H9 (cell line): ENCODE data around the gene GNMT. TPM values are rescaled to one million over a fixed set of nuclear protein-coding genes. Genes with fewer than 3 reads are reported as not detected.
"Not testable (repeated sequence)": the region's sequence is repeated elsewhere in the genome, so short reads cannot be mapped to it uniquely, and the experiment has no call there.

ENCODE experiments used
- DNase-seq: peaks from one replicate; pipeline ENCODE4 v3.0.0-alpha.2; 2017
- H2AFZ ChIP-seq: one replicate; pipeline ENCODE4 v1.6.1; 2013; ENCODE audit warnings: mild to moderate bottlenecking, low read length, control low read depth, moderate library complexity
- H2AK5ac ChIP-seq: 2 replicates; pipeline ENCODE4 v1.6.1; 2013; ENCODE audit warnings: low read length, control low read depth, mixed read lengths; ENCODE audit not compliant: insufficient read length
- H2BK120ac ChIP-seq: one replicate; pipeline ENCODE4 v1.6.1; 2013; ENCODE audit warnings: low read depth, mild to moderate bottlenecking, low read length, control low read depth, inconsistent platforms; ENCODE audit not compliant: poor library complexity, severe bottlenecking
- H2BK12ac ChIP-seq: 2 replicates; pipeline ENCODE4 v1.6.1; 2013; ENCODE audit warnings: low read length, control low read depth, mixed read lengths, low read depth; ENCODE audit not compliant: insufficient read length
- H2BK15ac ChIP-seq: 2 replicates; pipeline ENCODE4 v1.6.1; 2013; ENCODE audit warnings: low read depth, low read length, control low read depth
- H2BK20ac ChIP-seq: one replicate; pipeline ENCODE4 v1.6.1; 2013; ENCODE audit warnings: low read depth, mild to moderate bottlenecking, low read length, control low read depth, inconsistent platforms; ENCODE audit not compliant: poor library complexity, severe bottlenecking
- H2BK5ac ChIP-seq: 2 replicates; pipeline ENCODE4 v1.6.1; 2013; ENCODE audit warnings: low read length, control low read depth, mixed read lengths; ENCODE audit not compliant: insufficient read length
- H3K14ac ChIP-seq: 2 replicates; pipeline ENCODE4 v1.6.1; 2013; ENCODE audit warnings: low read length, control low read depth; ENCODE audit not compliant: insufficient read depth
- H3K18ac ChIP-seq: 2 replicates; pipeline ENCODE4 v1.6.1; 2013; ENCODE audit warnings: low read depth, mild to moderate bottlenecking, mixed read lengths, low read length, control low read depth; ENCODE audit not compliant: insufficient read length
- H3K23ac ChIP-seq: 2 replicates; pipeline ENCODE4 v1.6.1; 2013; ENCODE audit warnings: low read length, control low read depth, mixed read lengths, low read depth; ENCODE audit not compliant: insufficient read length
- H3K23me2 ChIP-seq: 2 replicates; pipeline ENCODE4 v1.6.1; 2013; ENCODE audit warnings: low read depth, mild to moderate bottlenecking, mixed read lengths, low read length, control low read depth; ENCODE audit not compliant: insufficient read length, poor library complexity, severe bottlenecking
- H3K27ac ChIP-seq: 2 replicates; pipeline ENCODE4 v1.5.1; 2013; ENCODE audit warnings: low read length, control low read depth, mixed read lengths, low read depth; ENCODE audit not compliant: insufficient read length
- H3K27me3 ChIP-seq: 2 replicates; pipeline ENCODE4 v1.6.1; 2013; ENCODE audit warnings: low read length, control low read depth, inconsistent platforms; ENCODE audit not compliant: insufficient read depth
- H3K4ac ChIP-seq: 2 replicates; pipeline ENCODE4 v1.6.1; 2013; ENCODE audit warnings: low read depth, mild to moderate bottlenecking, control low read depth, inconsistent platforms, low read length, moderate library complexity
- H3K4me1 ChIP-seq: 2 replicates; pipeline ENCODE4 v1.6.1; 2013; ENCODE audit warnings: low read length, control low read depth, inconsistent platforms; ENCODE audit not compliant: insufficient read depth
- H3K4me2 ChIP-seq: 2 replicates; pipeline ENCODE4 v1.6.1; 2013; ENCODE audit warnings: low read length, control low read depth, mixed read lengths; ENCODE audit not compliant: insufficient read length, insufficient read depth
- H3K56ac ChIP-seq: 2 replicates; pipeline ENCODE4 v1.6.1; 2013; ENCODE audit warnings: low read depth, mild to moderate bottlenecking, mixed read lengths, low read length, control low read depth; ENCODE audit not compliant: insufficient read length
- H3K79me1 ChIP-seq: 2 replicates; pipeline ENCODE4 v1.6.1; 2013; ENCODE audit warnings: low read depth, mild to moderate bottlenecking, moderate library complexity, low read length, control low read depth, inconsistent platforms; ENCODE audit not compliant: insufficient read depth, poor library complexity, severe bottlenecking
- H3K79me2 ChIP-seq: 2 replicates; pipeline ENCODE4 v1.6.1; 2013; ENCODE audit warnings: low read length, control low read depth, inconsistent platforms; ENCODE audit not compliant: insufficient read depth
- H3K9ac ChIP-seq: 2 replicates; pipeline ENCODE4 v1.6.1; 2013; ENCODE audit warnings: low read length, control low read depth, mixed read lengths; ENCODE audit not compliant: insufficient read length; ENCODE audit errors: extremely low read depth
- H3K9me3 ChIP-seq: one replicate; pipeline ENCODE4 v1.6.1; 2013; ENCODE audit warnings: low read depth, low read length, inconsistent platforms; ENCODE audit not compliant: control insufficient read depth
- H3T11ph ChIP-seq: one replicate; pipeline ENCODE4 v1.6.1; 2013; ENCODE audit warnings: mild to moderate bottlenecking, low read length, control low read depth, inconsistent platforms
- H4K20me1 ChIP-seq: one replicate; pipeline ENCODE4 v1.6.1; 2013; ENCODE audit not compliant: control insufficient read depth, insufficient read length, insufficient read depth
- H4K5ac ChIP-seq: 2 replicates; pipeline ENCODE4 v1.6.1; 2013; ENCODE audit warnings: low read depth, mild to moderate bottlenecking, mixed read lengths, low read length, control low read depth; ENCODE audit not compliant: insufficient read length
- H4K8ac ChIP-seq: replicated peaks from 2 replicates; pipeline ENCODE4 v1.6.1; 2013; ENCODE audit warnings: low read length, control low read depth, mixed read lengths, low read depth; ENCODE audit not compliant: insufficient read length
- H4K91ac ChIP-seq: 2 replicates; pipeline ENCODE4 v1.6.1; 2013; ENCODE audit warnings: low read depth, mild to moderate bottlenecking, moderate library complexity, mixed read lengths, low read length, control low read depth; ENCODE audit not compliant: insufficient read length
- H3K27ac Mint-ChIP-seq, 3 experiments: 2 replicates in 2 of 3; 3 replicates in 1 of 3; pipeline ENCODE4 v1.8.0; 2020 to 2021; ENCODE audit warnings: mixed read lengths in 3 of 3, mild to moderate bottlenecking in 1 of 3, moderate library complexity in 1 of 3
- H3K27me3 Mint-ChIP-seq: 2 replicates; pipeline ENCODE4 v1.8.0; 2021; ENCODE audit warnings: low read depth, mild to moderate bottlenecking, moderate library complexity, mixed read lengths
- H3K36me3 Mint-ChIP-seq, 3 experiments: 2 replicates in 2 of 3; 3 replicates in 1 of 3; pipeline ENCODE4 v1.8.0; 2020 to 2021; ENCODE audit warnings: low read depth in 3 of 3, mixed read lengths in 3 of 3; ENCODE audit not compliant: insufficient read depth in 1 of 3
- H3K4me1 Mint-ChIP-seq, 2 experiments: 2 replicates each; pipeline ENCODE4 v1.8.0; 2020; ENCODE audit warnings: mixed read lengths in 2 of 2
- H3K4me3 Mint-ChIP-seq, 2 experiments: 2 replicates in 1 of 2; 3 replicates in 1 of 2; pipeline ENCODE4 v1.8.0; 2020 to 2021; ENCODE audit warnings: mild to moderate bottlenecking in 2 of 2, mixed read lengths in 2 of 2, moderate library complexity in 1 of 2
- H3K9me3 Mint-ChIP-seq, 2 experiments: 2 replicates in 1 of 2; 3 replicates in 1 of 2; pipeline ENCODE4 v1.8.0; 2020; ENCODE audit warnings: mild to moderate bottlenecking in 2 of 2, mixed read lengths in 2 of 2, moderate library complexity in 1 of 2
- WGBS: extraction: QIAGEN DNeasy Blood & Tissue Kit; methylation state at CpG from one replicate; pipeline ENCODE4 v1.1.7; 2013; ENCODE audit warnings: missing lambda C conversion rate, low lambda C conversion rate, mixed read lengths; ENCODE audit not compliant: insufficient read length; ENCODE audit errors: extremely low coverage; 5-methylcytosine and 5-hydroxymethylcytosine counted together
- total RNA-seq: library from RNA; stranded (reverse); gene quantifications from 2 replicates; pipeline ENCODE4 v1.2.1, GENCODE V29; 2021
- TF ChIP-seq, protein P1 (sequence below): fragments of 200-600 bp; sonication (generic); conservative IDR thresholded peaks from 3 replicates; pipeline ENCODE4 v1.8.0; 2021; ENCODE audit warnings: antibody characterized with exemption, mild to moderate bottlenecking

The GNMT gene
- total RNA-seq, 1 experiment from 2014 or later = 1.1 TPM

GRCh38 chr6:42952389-42952788 is 8.2 kb upstream of the GNMT start:
- no peak overlapping the region for H4K5ac ChIP-seq
- no CpG with 5 or more reads among the region's 4 CpGs for WGBS

GRCh38 chr6:42954405-42954804 is 6.1 kb upstream of the GNMT start:
- H3K27ac Mint-ChIP-seq, H2AFZ ChIP-seq, H3K36me3 Mint-ChIP-seq, H4K5ac ChIP-seq, H4K91ac ChIP-seq, H2BK20ac ChIP-seq, H2BK12ac ChIP-seq, H3K9me3 ChIP-seq, H2BK120ac ChIP-seq, H3K4me3 Mint-ChIP-seq, H3K4me2 ChIP-seq, H3K56ac ChIP-seq, H3K27me3 ChIP-seq, H3K9me3 Mint-ChIP-seq, H3K23ac ChIP-seq, H2BK5ac ChIP-seq, H3T11ph ChIP-seq, H3K14ac ChIP-seq, H3K79me1 ChIP-seq, DNase-seq, H3K23me2 ChIP-seq, H3K9ac ChIP-seq, H3K4me1 ChIP-seq, H4K20me1 ChIP-seq, H3K79me2 ChIP-seq, H3K4ac ChIP-seq, H2AK5ac ChIP-seq, H3K18ac ChIP-seq, H2BK15ac ChIP-seq, H3K27ac ChIP-seq, H4K8ac ChIP-seq: not testable (repeated sequence)
- H3K27me3 Mint-ChIP-seq = peaks cover 11% of the 10 kb centered on the region
- H3K4me1 Mint-ChIP-seq = peaks cover 10% of the 10 kb centered on the region in 2 experiments; a peak in 3 of 4 replicates
- no CpG with 5 or more reads among the region's 4 CpGs for WGBS

More at GRCh38 chr6:42952389-42952788, 8.2 kb upstream of the GNMT start:
- no peak overlapping the region for H3K56ac ChIP-seq
- no peak overlapping the region for H3K4me2 ChIP-seq
- no peaks in the 10 kb centered on the region for H3K79me1 ChIP-seq
- no peak overlapping the region for H3K4ac ChIP-seq
- no peaks in the 10 kb centered on the region for H3K36me3 Mint-ChIP-seq
- H2BK15ac ChIP-seq = no peak overlapping the region
- H2BK20ac ChIP-seq = no peak overlapping the region
- no peaks in the 10 kb centered on the region for H3K27me3 Mint-ChIP-seq
- no peaks in the 10 kb centered on the region for H4K20me1 ChIP-seq
- no peak overlapping the region for H4K8ac ChIP-seq
- no peak for DNase-seq
- no peak overlapping the region for H2BK5ac ChIP-seq
- no peak overlapping the region for H3K4me3 Mint-ChIP-seq
- no peak overlapping the region for H3K14ac ChIP-seq
- H3K9me3 Mint-ChIP-seq = no peaks in the 10 kb centered on the region; a peak in 1 of 5 replicates
- no peak overlapping the region for H2BK12ac ChIP-seq
- H3K27me3 ChIP-seq = no peaks in the 10 kb centered on the region
- no peak overlapping the region for H3K27ac ChIP-seq
- H3K18ac ChIP-seq = no peak overlapping the region
- no peaks in the 10 kb centered on the region for H3K9me3 ChIP-seq
- no peak overlapping the region for H3K9ac ChIP-seq
- no peak overlapping the region for H2BK120ac ChIP-seq
- no peaks in the 10 kb centered on the region for H3K4me1 ChIP-seq
- H3K23ac ChIP-seq = no peak overlapping the region
- no peak overlapping the region for H2AFZ ChIP-seq
- H3K27ac Mint-ChIP-seq = peak overlapping the region in 1 of 3 experiments; percentile 67; a peak in 1 of 7 replicates
- no peak overlapping the region for H3T11ph ChIP-seq
- H3K23me2 ChIP-seq = no peaks in the 10 kb centered on the region
- no peak overlapping the region for H4K91ac ChIP-seq
- no peaks in the 10 kb centered on the region for H3K79me2 ChIP-seq
- no peak overlapping the region for H2AK5ac ChIP-seq
- TF ChIP-seq, protein P1, sequence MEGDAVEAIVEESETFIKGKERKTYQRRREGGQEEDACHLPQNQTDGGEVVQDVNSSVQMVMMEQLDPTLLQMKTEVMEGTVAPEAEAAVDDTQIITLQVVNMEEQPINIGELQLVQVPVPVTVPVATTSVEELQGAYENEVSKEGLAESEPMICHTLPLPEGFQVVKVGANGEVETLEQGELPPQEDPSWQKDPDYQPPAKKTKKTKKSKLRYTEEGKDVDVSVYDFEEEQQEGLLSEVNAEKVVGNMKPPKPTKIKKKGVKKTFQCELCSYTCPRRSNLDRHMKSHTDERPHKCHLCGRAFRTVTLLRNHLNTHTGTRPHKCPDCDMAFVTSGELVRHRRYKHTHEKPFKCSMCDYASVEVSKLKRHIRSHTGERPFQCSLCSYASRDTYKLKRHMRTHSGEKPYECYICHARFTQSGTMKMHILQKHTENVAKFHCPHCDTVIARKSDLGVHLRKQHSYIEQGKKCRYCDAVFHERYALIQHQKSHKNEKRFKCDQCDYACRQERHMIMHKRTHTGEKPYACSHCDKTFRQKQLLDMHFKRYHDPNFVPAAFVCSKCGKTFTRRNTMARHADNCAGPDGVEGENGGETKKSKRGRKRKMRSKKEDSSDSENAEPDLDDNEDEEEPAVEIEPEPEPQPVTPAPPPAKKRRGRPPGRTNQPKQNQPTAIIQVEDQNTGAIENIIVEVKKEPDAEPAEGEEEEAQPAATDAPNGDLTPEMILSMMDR = no peak
- peaks cover 6 to 8% of the 10 kb centered on the region in 2 experiments; a peak in 3 of 4 replicates for H3K4me1 Mint-ChIP-seq
